HUES6 (cell line): ENCODE measurements around the gene FBF1.

Experiments used
- H3K27ac ChIP-seq: 2 replicates; pipeline ENCODE4 v1.7.0; 2013; ENCODE audit warnings: low read depth, mild to moderate bottlenecking, low read length, inconsistent platforms
- H3K27me3 ChIP-seq: 2 replicates; pipeline ENCODE4 v1.6.1; 2013; ENCODE audit warnings: low read length; ENCODE audit not compliant: control insufficient read depth, insufficient read depth
- H3K36me3 ChIP-seq: 2 replicates; pipeline ENCODE4 v1.6.1; 2013; ENCODE audit warnings: low read length; ENCODE audit not compliant: control insufficient read depth, insufficient read depth
- H3K4me1 ChIP-seq: 2 replicates; pipeline ENCODE4 v1.6.1; 2013; ENCODE audit warnings: low read length; ENCODE audit not compliant: control insufficient read depth, insufficient read depth
- H3K4me3 ChIP-seq: 2 replicates; pipeline ENCODE4 v1.5.1; 2013; ENCODE audit warnings: low read depth, low read length
- H3K9ac ChIP-seq: one replicate; pipeline ENCODE4 v1.6.1; 2013; ENCODE audit warnings: mild to moderate bottlenecking, low read length
- H3K9me3 ChIP-seq: 2 replicates; pipeline ENCODE4 v1.6.1; 2013; ENCODE audit warnings: low read depth, low read length; ENCODE audit not compliant: control insufficient read depth, insufficient read depth

The FBF1 gene

DNA sequence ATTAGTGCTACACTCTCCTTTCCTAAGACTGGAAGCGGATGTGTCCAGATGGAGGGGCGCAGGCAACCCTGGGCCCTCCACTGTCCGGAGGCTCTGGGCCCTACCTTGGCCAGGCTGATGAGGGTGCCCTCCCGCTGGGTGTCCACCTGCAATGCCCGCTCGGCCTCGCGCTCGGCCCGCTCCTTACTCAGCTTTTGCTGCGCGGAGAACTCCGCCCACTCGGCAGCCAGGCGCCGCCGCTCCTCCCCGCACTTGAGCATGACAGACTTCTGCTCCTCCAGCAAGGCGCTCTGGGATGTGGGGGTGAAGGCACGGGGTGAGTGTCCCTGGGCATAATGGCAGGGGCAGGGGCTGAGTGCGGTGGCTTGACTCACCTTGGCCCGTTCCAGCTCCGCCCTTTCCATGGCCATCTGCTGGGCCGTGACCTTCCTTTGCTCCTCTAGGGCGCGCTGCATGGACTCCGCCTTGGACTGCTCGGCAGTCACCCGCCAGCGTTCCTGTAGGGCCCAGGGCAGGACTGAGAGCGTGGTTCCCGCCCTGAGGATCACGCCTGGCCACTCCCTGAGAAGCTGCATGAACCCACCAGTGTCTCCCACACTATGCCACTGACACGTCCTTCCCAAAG, 26.1 kb downstream of the FBF1 start:
- Histone ChIP-seq H3K9me3 (no peaks in the 10 kb centered on the region), H3K4me1 (0 out of 2 replicates have a peak, but pooled peaks cover 3% of the 10 kb centered on the region), H3K9ac (no peak overlapping the region), H3K36me3 (peaks cover 30% of the 10 kb centered on the region), H3K27ac (no peak overlapping the region), H3K4me3 (no peak overlapping the region), H3K27me3 (no peaks in the 10 kb centered on the region)

DNA sequence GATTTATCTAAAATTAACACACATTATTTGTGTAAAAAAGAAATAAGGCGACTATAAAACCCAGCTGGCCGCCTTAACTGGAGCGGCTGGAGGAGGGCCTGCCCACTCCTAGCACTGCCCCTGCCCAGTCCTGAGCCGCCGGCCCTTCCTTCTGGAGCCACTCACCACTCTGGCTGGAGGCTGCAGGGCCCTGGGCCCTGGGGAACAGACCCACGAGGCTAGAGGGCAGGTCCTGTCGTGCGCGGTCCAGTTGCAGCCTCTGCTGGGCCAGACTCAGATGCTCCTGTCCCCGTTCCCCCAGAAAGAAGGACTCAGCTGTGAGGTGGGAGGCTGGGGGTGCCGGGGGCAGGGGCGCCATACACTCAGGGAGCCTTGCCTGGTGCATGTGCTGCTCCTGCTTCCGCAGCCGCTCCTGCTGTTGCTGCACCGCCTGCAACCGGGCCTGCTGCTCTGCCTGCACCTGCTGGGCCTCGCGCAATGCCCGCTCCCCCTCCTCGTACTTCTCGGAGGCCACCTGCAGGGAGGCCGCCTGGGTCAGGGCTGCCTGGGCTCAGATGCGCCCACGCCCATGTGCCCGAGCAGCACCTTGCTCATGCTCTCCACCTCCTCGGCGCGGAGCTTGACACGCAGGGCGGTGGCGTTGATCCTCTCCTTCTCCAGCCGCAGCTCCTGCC, 27.2 kb downstream of the FBF1 start:
- Histone ChIP-seq H3K4me1 (0 out of 2 replicates have a peak, but pooled peaks cover 3% of the 10 kb centered on the region), H3K9ac (no peak overlapping the region), H3K27ac (no peak overlapping the region), H3K9me3 (no peaks in the 10 kb centered on the region), H3K36me3 (peaks cover 28% of the 10 kb centered on the region), H3K27me3 (no peaks in the 10 kb centered on the region), H3K4me3 (no peak overlapping the region)

DNA sequence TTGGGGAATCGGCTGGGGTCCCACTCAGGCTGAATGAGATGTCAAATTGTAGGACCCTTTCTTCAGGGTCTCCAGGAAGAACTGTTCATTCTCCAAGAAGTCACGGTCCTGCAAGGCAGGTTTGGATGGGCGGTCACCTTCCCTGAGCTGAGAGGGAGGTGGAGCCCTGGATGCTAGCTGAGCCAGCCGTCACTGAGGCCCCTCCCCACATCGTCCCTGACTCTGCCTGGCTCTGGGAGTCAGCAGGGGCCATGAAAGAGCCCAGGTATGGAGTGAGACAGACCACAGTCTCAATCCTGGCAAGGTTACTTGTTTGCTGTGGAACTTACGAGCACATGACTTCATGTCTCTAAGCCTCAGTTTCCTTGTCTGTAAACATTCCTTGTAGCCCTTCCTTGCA, 30.1 kb downstream of the FBF1 start:
- Histone ChIP-seq H3K36me3 (peaks cover 19% of the 10 kb centered on the region), H3K9ac (no peak overlapping the region), H3K27ac (no peak overlapping the region), H3K27me3 (no peaks in the 10 kb centered on the region), H3K4me1 (0 out of 2 replicates have a peak, but pooled peaks cover 3% of the 10 kb centered on the region), H3K4me3 (no peak overlapping the region), H3K9me3 (no peaks in the 10 kb centered on the region)

DNA sequence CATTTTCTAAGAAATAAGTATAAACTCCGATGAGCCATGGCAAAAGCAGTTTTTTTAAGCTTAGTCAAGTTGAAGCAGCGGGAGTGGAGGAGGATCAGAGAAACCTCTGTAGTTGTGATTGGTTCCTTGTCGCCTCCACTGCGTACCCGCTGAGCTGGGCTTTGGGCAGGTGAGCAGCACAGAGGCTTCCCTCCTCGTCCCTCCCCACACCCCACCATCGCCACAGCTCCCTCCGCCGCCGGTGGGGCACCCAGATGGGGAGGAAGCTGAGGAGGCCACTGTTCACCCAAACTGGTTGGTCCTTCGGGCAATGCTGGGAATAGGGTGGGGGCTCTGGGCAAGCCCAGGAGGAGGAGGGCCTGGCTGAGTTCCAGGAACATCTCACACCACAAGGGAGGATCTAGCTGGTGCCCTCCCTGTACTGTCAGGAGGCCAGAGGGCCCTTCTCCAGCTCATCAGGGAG, 31.0 kb downstream of the FBF1 start:
- Histone ChIP-seq H3K36me3 (peaks cover 19% of the 10 kb centered on the region), H3K27ac (no peak overlapping the region), H3K9me3 (no peaks in the 10 kb centered on the region), H3K4me3 (no peak overlapping the region), H3K4me1 (0 out of 2 replicates have a peak, but pooled peaks cover 3% of the 10 kb centered on the region), H3K27me3 (no peaks in the 10 kb centered on the region), H3K9ac (no peak overlapping the region)

DNA sequence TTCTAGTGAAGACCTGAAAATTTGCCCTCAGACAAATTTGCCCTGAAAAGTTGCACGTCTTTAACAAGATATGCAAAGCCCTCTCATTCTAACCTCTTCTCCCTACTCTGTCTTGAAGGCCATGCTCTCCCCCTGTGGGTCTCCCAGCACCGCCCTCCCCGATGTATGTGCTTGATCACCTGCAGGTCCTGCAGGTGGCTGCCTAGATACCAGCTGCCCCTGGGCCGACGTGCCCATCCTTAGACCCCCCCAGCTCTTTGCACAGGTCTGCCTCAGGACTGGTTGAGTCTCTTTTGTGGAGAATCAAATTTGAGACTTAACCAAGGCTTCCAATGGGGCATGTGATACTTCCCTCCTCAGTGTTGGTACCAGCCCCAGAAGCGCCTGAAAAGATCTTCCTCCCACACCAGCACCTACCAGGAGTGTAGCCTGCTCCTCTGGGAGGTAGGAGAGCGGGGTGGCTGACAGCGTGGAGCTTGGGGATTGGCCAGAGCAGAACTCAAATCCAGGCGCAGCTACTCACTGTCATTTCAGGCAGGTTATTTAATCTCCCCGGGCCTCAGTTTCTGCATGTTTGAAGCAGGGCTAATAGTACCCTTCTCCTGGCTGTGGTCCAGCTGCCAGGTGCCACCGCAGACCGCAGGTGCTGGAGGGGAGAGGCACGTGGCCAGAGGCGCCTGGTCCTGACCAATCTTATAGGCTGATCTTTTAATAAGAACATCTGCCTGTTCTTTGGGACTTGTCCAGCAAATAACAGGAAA, 31.6 kb downstream of the FBF1 start:
- H3K4me1 ChIP-seq: 0 out of 2 replicates have a peak, but pooled peaks cover 3% of the 10 kb centered on the region
- H3K36me3 ChIP-seq: peaks cover 15% of the 10 kb centered on the region
- H3K4me3 ChIP-seq: no peak overlapping the region
- no peak overlapping the region for H3K9ac ChIP-seq
- H3K27ac ChIP-seq: no peak overlapping the region
- H3K27me3 ChIP-seq: no peaks in the 10 kb centered on the region
- no peaks in the 10 kb centered on the region for H3K9me3 ChIP-seq

DNA sequence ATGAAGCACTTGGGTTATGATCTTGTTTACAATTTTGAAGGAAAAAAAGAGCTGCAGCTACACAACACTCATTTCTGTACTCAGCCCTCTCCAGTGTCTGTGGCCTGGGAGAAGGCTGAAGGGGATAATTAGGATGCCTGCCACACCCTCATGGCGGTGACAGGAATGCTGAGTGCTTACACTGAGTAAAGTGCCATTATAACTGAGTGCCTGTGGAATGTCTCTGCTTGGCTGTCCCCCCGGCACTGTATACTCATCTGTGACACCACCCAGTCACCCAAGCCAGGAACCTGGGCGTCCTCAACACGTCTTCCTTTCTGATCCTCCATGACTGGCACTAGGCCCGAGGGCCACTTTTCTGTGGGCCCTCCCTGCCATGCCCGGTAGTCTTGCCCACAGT, 32.6 kb downstream of the FBF1 start:
- Histone ChIP-seq H3K9ac (no peak overlapping the region), H3K27ac (no peak overlapping the region), H3K4me1 (0 out of 2 replicates have a peak, but pooled peaks cover 3% of the 10 kb centered on the region)

DNA sequence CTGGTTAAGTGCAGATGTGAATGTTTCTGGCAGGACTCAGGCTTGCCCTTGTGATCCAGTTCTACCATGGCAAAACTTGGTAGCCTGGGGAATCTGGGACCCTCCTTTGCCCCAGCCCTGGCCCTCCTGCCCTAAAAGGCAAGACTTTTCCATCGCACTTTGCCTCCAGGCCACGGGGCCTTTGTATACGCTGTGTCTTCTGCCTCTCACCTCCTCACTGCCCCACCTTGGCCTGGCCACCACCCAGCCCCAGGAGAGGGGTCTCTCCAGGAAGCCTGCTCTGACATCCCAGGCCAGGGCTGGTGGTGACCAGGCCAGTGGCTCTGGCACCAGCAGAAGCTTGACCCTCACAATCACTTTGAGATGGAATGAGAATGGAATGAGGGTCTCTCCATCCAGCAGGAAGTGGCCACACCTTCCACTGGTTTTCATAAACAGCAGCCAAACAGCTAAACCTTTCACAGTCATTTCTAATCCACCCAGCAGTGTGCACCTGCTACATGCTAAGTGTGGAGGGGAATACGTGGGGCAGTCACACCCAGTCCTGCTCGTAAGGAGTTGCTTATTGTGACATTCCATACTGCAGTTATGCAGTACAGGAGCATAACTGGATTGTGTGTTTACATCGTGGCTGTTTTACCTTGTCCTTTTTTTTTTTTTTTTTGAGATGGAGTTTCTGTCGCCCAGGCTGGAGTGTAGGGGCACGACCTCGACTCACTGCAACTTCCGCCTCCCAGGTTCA, 34.5 kb downstream of the FBF1 start:
- 0 out of 2 replicates have a peak, but pooled peaks cover 3% of the 10 kb centered on the region for H3K4me1 ChIP-seq
- H3K36me3 ChIP-seq: peaks cover 20% of the 10 kb centered on the region
- H3K9ac ChIP-seq: no peak overlapping the region
- H3K9me3 ChIP-seq: no peaks in the 10 kb centered on the region
- no peak overlapping the region for H3K27ac ChIP-seq
- H3K27me3 ChIP-seq: no peaks in the 10 kb centered on the region
- H3K4me3 ChIP-seq: no peak overlapping the region

More for the DNA sequence above, 32.6 kb downstream of the FBF1 start:
- no peaks in the 10 kb centered on the region for H3K9me3 ChIP-seq
- no peak overlapping the region for H3K4me3 ChIP-seq
- H3K36me3 ChIP-seq: peaks cover 10% of the 10 kb centered on the region
- no peaks in the 10 kb centered on the region for H3K27me3 ChIP-seq

DNA sequence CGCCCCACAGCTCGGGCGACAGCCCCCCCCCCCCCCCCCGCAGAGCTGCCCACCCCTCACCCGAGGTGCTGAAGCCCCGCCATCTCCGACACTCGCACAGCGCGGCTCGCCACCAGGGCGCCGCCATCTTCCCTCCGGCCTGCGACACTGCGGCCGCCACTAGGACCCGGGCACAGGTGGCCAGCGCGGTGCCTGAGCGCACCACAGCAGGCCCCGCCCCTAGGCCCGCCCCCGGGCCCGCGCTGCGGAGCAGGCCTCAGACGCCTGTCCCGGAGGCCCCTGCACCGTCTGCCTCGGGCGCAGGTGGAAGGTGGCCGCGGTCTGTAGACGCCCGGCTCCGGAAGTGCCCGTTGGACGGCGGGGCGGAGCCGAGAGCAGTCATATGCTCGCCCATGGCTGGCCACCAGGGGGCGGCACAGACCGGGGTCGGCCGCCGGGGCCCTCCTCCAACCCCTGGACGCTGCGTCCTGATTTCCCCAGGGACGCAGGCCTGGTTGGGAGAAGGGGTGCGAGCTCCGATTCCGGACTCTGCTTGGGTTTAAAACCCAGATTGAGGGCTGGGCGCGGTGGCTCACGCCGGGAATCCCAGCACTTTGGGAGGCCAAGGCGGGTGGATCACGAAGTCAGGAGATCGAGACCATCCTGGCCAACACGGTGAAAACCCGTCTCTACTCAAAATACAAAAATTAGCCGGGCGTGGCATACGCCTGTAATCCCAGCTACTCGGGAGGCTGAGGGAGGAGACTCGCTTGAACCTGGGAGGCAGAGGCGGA, 35.9 kb downstream of the FBF1 start, which contains the start of gene MRPL38:
Gene MRPL38, minus strand, starts transcription at position 136 of the 773 bp plus-strand sequence. Its CDS starts 9 bp downstream, at position 127.
- peak within 1 kb of the TSS; percentile 64; the same call in 1 of the 2 replicates for H3K27ac ChIP-seq
- peak within 1 kb of the TSS; percentile 92 for H3K9ac ChIP-seq
- no peaks in the 10 kb centered on the region for H3K9me3 ChIP-seq
- no peaks in the 10 kb centered on the region for H3K4me1 ChIP-seq
- peaks cover 33% of the 10 kb centered on the region for H3K36me3 ChIP-seq
- H3K4me3 ChIP-seq: peak within 1 kb of the TSS; percentile 81
- no peaks in the 10 kb centered on the region for H3K27me3 ChIP-seq

DNA sequence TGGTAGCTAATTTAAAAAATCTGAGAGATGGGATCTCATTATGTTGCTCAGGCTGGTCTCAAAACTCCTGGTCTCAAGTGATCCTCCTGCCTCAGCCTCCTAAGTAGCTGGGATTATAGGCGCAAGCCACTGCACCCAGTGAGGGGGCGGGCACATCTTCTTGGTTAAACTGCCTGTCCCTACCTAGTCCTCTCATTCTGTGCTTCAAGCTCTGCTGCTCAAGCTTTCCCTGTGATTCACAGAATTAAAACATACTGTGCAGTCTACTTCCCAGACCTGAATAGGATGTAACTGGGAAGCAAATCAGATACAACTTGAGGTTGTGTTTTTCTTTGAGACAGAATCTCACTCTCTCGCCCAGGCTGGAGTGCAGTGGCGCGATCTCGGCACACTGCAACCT, 38.4 kb downstream of the FBF1 start:
- Histone ChIP-seq H3K4me1 (peaks cover 5% of the 10 kb centered on the region), H3K9ac (no peak overlapping the region), H3K4me3 (no peak overlapping the region), H3K36me3 (peaks cover 46% of the 10 kb centered on the region), H3K27ac (no peak overlapping the region), H3K9me3 (no peaks in the 10 kb centered on the region), H3K27me3 (no peaks in the 10 kb centered on the region)

DNA sequence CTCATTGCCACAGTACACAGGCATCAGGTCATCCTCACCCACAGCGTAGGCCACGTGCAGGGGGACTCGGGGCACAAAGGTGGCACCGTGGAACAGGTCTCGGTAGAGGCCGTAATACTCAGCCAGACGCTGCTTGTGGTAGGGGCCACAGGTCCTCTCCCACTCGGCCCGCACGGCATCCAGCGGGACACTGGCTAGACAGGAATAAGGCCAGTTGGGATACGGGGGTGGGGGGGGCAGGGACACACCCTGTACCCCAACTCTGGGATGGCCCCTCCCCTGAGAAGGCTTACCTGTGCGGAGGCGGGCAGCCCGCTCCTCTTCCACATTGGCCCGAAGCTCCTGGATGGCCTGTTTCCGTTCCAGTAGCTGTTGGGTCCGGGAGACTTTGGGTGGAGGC, 39.1 kb downstream of the FBF1 start:
- Histone ChIP-seq H3K27me3 (no peaks in the 10 kb centered on the region), H3K36me3 (peaks cover 46% of the 10 kb centered on the region), H3K27ac (no peak overlapping the region), H3K9ac (no peak overlapping the region), H3K4me3 (no peak overlapping the region), H3K4me1 (peaks cover 10% of the 10 kb centered on the region), H3K9me3 (no peaks in the 10 kb centered on the region)
